ENCODE measurements around the gene GHRL.
A peak's percentile ranks its signal among the peaks of the same experiment; 100 is the strongest.

Gene GHRL

DNA sequence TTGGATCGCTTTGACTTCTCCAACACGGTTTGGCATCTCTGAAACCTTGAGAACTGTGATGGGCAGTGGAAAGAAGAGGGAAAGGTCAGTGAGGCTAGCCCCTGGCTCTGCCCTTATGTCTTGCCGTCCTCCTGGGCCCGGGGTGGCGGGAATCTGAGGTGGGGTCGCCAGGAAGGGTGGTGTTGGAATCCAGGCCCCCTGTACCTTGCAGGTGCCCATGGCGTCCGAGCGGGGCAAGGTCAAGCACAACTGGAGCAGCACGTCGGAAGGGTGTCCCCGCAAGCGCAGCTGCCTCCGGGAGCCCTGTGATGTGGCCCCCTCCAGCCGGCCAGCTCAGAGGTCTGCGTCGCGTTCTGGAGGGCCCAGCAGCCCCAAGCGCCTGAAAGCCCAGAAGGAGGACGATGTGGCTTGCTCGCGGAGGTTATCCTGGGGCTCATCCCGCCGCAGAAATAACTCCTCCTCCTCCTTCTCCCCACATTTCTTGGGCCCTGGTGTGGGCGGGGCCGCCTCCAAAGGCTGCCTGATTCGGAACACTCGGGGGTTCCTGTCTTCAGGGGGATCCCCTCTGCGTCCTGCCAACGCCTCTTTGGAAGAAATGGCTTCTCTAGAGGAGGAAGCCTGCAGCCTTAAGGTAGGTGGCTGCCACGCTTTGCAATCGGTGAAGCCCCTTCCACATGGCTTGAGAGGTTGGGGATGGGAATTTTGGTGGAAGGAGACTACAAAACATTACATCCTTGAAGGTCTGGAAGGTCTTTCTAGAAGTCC, 43.6 kb downstream of the GHRL start:
- FAIRE-seq (peak; percentile 21), DNase-seq (ENCODE audit: insufficient read length, low spot score) (no peak)

- peak; percentile 96 for DNase-seq (ENCODE audit: insufficient read length, low spot score)
- peak; percentile 97 for FAIRE-seq
Observed at GRCh38 chr3:10248184-10248983, 44.4 kb downstream of the GHRL start, which contains the start of gene TATDN2. Gene TATDN2 (plus strand): TSS chr3:10248459. CDS start chr3:10249201, 742 bp downstream.

DNA sequence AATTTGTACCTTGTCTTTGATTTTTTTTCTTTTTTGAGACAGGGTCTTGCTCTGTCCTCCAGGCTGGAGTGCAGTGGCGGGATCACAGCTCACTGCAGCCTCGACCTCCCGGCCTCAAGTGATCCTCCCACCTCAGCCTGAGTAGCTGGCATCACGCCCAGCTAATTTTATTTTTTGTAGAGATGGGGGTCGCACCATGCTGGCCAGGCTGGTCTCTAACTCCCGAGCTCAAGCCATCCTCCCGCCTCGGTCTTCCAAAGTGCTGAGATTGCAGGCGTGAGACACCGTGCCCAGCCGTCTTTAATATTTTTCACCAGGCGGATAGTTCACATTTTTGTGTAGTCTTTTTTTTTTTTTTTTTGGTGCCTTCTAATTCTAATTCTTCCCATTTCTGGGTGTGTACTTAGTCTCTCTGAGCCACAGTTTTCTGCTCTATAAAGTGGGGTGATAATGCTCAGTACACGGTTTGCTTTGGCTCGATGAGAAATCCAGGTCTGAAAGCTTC, 45.0 kb downstream of the GHRL start:
- DNase-seq (ENCODE audit: insufficient read length, low spot score) (no peak), FAIRE-seq (no peak)

DNA sequence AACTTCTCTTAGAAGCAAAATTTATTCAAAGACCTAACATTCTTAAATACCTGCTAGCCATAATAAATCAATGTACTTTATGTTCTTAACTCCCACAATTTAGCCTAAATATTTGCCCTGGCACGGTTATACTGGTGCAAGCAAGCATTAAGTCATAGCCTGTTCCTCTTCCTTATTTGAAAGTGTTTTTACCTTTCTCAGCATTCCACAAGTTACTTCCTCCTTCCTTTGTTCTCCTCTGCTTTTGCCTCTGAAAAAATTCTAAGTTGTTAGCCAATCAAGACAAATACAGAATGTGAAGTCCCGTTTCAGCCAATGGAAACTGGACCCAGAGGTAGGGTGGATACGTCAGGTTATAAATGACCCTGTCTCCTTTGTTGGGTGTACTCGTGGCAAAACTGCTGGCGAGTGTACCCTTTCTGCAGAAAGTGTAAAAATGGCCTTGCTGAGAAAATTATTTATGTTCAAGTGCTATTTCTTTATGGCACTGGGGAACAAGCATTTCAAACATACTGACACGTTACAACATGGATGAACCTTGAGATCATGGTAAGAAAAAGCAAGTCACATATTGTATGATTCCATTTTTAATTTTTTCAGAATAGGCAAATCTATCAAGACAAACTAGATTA, 47.5 kb downstream of the GHRL start:
- FAIRE-seq, result no peak

DNA sequence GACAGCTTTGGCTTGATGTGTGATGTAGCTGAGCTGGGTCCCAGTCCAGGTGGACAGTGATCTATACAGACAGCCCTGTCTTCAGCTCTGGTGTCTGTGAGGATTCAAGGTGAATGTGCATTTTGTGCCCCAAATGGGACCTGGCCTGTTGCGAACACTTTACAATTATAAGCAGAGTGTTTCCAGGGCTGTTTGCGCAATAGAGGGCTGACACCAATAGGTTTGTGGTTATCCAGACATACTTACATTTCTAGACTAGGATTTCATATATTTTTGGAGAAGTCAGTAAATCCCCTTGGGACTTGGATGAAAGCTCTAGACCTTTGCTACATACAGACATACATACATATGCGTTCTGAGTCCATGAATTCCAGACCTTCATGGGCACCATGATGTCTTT, 48.7 kb downstream of the GHRL start:
- FAIRE-seq (no peak), DNase-seq (ENCODE audit: insufficient read length, low spot score) (no peak)

More for the DNA sequence above, 47.5 kb downstream of the GHRL start:
- DNase-seq (ENCODE audit: insufficient read length, low spot score), result no peak

DNA sequence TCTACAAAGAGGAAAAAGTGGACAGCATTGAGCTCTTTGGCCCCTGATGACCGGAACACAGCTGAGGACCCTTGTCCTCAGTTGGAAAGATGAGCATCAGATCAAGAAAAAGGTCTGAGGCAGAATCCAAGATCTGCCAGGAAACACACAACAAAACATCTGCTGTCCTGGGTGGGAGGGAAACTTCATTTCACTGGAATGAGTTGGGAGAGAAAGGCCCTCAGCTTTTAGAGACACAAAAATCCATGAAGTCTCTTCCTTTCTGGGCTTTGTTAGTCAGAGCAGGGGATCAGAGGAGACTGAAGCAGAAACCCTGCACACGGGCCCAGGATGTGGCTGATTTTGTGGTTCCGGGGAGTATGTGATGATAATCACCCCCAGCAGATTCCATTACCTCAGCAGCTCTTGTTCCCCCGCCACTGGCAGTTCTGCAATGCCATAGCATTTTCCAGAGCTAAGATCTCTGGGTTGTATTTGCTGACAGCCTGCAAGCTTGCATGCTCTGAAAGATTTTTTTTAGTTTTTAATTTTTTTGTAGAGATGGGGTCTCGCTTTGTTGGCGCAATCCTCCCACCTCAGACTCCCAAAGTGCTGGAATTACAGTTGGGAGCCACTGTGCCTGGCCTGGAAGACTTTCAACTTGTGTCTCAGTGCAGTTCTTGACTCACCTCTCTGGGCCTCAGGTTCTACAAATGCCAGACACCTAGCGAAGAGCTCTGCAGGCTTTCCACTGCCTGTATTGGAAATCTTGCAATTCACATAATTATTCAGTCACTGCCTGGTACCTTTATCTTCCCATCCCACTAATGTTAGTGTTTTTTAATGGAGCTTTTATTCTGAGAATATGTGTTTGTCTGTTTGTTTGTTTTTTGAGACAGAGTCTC, 50.3 kb downstream of the GHRL start:
- no peak for FAIRE-seq
- DNase-seq (ENCODE audit: insufficient read length, low spot score), result no peak

DNA sequence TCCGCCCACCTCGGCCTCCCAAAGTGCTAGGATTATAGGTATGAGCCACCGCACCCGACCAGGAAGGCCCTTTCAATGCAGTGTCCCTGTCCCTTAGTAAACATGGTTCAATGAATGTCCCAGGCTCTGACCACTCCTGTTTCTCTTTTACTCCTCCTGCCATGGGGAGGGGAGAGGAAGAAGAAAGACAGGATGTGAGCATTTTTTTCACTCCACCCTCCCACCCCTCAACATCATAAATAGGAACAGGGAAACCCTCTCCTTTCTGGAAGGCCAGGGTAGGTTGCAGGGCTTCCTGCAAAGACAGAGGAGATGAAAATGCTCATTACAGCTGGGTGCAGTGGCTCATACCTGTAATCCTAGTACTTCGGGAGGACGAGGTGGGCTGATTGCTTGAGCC, 51.9 kb downstream of the GHRL start:
- DNase-seq (ENCODE audit: insufficient read length, low spot score) (no peak), FAIRE-seq (no peak)

DNA sequence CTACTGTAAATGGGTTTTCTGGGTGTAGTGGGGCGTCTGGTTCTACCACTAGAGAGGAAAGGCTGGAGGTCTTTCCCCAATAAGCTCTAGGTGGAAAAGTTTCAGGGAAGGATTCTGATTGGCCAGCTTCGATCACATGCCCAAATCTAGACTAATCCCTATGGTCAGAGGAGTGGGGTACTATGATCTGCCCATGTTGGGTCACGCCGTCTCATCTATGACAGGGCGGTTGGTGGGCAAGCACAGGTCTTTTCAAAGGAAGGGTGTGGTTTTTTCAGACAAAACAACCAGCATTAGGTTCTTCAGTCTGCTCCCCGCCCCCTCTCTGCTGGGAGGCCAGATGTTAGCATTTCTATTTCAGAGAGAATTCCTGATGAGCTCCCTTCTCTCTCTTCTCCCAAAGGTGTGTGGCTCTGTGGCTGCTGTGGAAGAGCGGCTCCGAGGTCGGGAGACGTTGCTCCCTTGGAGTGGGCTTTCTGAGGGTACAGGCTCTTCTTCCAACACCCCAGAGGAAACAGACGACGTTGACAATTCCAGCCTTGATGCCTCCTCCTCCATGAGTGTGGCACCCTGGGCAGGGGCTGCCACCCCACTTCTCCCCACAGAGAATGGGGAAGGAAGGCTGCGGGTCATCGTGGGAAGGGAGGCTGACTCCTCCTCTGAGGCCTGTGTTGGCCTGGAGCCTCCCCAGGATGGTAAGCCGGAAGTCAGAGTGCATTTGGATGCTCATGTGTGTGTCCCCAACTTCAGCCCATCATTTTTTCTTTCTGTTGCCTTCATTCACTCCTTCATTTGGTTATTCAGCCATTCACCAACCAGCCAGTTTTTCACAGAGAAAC, 54.2 kb downstream of the GHRL start:
- DNase-seq (ENCODE audit: insufficient read length, low spot score), result no peak
- FAIRE-seq, result no peak

Data from GM19239 (cell line).